ENCODE results near the gene MUL1. TPM values are rescaled to one million over a fixed set of nuclear protein-coding genes. Genes with fewer than 3 reads are reported as not detected.

MUL1 gene
- total RNA-seq, 1 donor: 29.0 TPM

DNA sequence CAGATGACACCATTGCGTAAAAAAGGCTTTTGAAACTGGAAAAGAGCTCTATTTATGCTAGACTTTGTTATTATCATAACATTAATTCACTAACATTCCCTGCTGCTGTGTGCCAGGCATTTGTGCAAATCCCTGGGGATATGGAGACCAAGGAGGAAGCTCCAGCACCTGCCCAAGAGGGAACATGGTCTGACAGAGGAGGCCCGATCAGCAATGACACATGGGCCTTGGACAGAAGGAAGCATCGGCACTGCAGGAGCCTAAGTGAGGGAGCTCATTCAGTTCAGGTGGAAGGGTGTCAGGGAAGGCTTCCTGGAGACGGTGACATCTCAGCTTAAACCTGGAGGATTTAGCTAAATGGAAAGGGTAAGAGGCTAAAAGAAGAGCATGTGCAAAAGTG lies 35.8 kb downstream of the MUL1 start:
- H3K27me3 ChIP-seq (ENCODE audit: insufficient read depth, low read length): peaks cover 30% of the 10 kb centered on the region
- H3K4me1 ChIP-seq (ENCODE audit: insufficient read depth, low read length): no peaks in the 10 kb centered on the region
- H3K9me3 ChIP-seq (ENCODE audit: low read depth, low read length): no peaks in the 10 kb centered on the region
- no peak overlapping the region for H3K4me3 ChIP-seq (ENCODE audit: low read length)

DNA sequence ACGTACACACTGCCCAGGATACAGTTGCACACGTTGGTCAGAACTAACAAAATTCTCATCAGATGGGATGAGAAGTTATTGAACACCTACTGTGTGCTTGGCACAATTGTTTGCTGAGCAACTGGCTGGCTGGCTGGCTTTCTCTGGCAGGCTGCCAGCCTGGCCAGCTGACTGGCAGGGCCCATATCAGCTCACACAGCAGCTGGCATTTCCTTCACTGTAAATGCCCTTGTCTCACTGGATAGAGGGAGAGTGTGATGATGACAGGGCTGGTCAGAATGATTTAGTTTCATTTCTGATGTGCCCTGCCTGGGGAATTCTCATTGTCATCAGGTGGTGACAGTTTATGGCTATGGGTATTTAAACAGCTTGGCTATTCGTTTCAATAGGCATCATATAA lies 37.8 kb downstream of the MUL1 start:
- Histone ChIP-seq H3K4me1 (ENCODE audit: insufficient read depth, low read length) (no peaks in the 10 kb centered on the region), H3K27me3 (ENCODE audit: insufficient read depth, low read length) (peaks cover 13% of the 10 kb centered on the region), H3K4me3 (ENCODE audit: low read length) (no peak overlapping the region), H3K9me3 (ENCODE audit: low read depth, low read length) (no peaks in the 10 kb centered on the region)

DNA sequence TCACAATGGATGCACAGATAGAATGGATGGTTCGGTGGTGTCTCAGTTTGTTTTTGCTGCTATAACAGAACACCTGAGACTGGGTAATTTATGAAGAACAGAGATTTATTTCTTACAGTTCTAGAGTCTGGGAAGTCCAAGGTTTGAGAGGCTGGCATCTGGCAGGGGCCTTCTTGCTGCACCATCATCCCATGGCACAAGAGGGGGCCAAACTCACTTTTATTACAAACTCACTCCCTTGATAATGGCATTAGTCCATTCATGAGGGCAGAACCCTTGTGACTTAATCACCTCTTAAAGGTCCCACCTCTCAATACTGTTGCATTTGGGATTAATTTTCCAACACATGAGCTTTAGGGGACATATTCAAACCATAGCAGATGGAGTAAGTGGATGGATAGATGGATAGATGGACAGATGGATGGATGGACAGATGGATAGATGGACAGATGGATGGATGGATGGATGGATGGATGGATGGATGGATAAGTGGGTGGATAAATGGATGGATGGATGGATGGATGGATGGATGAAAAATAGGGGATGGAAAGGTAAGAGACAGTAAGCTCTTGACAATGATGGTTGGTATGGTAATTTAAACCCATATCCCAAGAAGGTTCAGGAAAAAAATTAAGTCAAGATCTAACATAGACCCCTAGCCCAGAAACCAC lies 38.4 kb downstream of the MUL1 start:
- no peaks in the 10 kb centered on the region for H3K9me3 ChIP-seq (ENCODE audit: low read depth, low read length)
- peaks cover 10% of the 10 kb centered on the region for H3K27me3 ChIP-seq (ENCODE audit: insufficient read depth, low read length)
- H3K4me3 ChIP-seq (ENCODE audit: low read length): no peak overlapping the region
- H3K4me1 ChIP-seq (ENCODE audit: insufficient read depth, low read length): no peaks in the 10 kb centered on the region

DNA sequence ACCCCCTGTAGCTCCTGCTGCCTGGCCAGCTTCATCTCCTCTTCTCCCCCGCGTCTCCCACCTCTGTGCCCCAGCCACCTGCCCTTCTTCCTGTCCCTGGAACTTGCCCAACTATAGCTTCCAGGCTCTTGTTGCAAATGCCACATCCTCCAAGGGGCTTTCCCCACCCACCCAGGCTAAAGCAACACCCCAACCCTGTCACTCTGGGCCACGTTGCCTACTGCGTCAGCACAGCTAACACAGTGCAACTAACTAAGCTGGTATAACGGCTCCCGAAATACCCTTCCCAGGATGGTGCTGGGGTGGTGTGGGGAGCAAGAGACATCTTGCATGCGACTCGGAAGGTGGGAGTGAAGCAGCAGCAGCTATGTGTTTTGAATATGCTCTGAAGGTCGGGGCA lies 41.7 kb downstream of the MUL1 start:
- Histone ChIP-seq H3K27me3 (ENCODE audit: insufficient read depth, low read length) (no peaks in the 10 kb centered on the region), H3K4me1 (ENCODE audit: insufficient read depth, low read length) (no peaks in the 10 kb centered on the region), H3K9me3 (ENCODE audit: low read depth, low read length) (no peaks in the 10 kb centered on the region), H3K4me3 (ENCODE audit: low read length) (no peak overlapping the region)

DNA sequence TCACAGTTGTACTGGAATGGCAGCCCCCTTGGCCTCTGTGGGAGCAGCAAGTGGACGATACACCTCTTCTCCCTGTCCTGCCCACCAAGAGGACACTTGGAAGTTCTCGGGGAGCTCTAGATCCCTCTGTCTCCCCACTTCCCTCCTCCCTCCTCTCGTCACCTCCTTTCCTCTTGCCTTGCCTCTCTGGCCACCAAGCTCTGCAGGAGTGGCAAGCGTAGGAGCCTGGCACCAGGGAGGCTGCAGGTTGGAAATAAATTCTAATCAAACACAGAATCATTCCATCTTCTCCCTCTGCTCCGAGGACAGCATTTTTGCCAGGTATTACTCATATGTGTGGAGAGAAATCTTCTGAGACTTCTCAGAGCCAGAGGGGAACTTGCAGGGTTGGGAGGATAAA lies 42.8 kb downstream of the MUL1 start:
- no peaks in the 10 kb centered on the region for H3K9me3 ChIP-seq (ENCODE audit: low read depth, low read length)
- H3K4me3 ChIP-seq (ENCODE audit: low read length): no peak overlapping the region
- H3K27me3 ChIP-seq (ENCODE audit: insufficient read depth, low read length): no peaks in the 10 kb centered on the region
- H3K4me1 ChIP-seq (ENCODE audit: insufficient read depth, low read length): no peaks in the 10 kb centered on the region

DNA sequence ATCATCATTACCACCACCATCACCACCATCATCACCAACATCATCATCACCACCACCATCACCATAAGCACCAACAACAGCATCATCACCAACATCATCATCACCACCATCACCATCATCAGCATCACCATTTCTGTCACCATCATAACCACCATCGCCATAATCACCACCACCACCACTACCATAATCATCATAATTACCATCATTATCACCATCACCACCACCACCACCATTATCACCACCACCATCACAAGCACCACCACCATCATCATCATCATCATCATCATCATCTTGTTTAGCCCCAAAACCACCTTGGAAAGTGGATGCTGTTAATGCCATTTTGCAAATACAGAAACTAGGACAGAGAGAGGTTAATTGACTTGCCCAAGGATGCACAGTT lies 44.4 kb downstream of the MUL1 start:
- Histone ChIP-seq H3K4me3 (ENCODE audit: low read length) (no peak overlapping the region), H3K27me3 (ENCODE audit: insufficient read depth, low read length) (no peaks in the 10 kb centered on the region), H3K4me1 (ENCODE audit: insufficient read depth, low read length) (no peaks in the 10 kb centered on the region), H3K9me3 (ENCODE audit: low read depth, low read length) (no peaks in the 10 kb centered on the region)

DNA sequence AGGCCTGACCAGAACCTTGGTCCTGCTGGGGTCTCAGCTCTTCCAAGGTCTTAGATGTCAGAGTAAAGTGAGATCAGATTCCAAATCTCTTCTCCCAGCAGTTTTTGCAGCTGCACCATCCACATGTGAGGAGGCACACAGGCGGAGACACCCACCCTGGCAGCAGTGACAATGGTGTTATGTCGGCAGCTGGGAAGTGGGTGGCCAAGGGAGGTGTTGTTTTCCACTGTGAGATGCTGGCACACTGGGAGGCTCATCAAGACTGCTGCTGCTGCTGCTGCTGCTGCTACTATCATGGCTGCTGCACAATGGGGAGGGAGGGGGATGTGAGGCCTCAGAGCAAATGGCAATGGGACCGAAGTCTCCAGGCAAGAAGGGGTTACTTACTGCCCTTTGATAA lies 45.6 kb downstream of the MUL1 start:
- H3K4me3 ChIP-seq (ENCODE audit: low read length): no peak overlapping the region
- H3K4me1 ChIP-seq (ENCODE audit: insufficient read depth, low read length): no peaks in the 10 kb centered on the region
- H3K9me3 ChIP-seq (ENCODE audit: low read depth, low read length): no peaks in the 10 kb centered on the region
- no peaks in the 10 kb centered on the region for H3K27me3 ChIP-seq (ENCODE audit: insufficient read depth, low read length)

DNA sequence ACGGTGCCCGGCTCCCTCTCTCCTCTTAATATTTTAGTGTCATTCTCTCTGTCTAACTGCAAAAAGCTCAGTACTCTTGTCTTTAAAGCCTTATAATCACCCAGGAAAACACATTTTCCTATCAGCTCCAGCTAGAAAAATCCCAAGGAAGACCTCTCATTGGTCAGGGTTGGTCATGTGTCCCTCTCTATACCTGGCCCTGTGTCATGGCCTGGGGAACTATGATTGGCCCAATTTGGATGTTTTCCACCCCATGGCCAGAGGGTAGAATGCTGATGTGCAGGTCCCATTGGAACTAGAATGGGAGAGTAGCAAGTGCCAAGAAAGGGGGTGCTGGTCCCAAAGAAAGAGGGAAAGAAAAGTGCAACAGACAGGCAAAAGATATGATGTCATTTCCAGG lies 49.2 kb downstream of the MUL1 start:
- Histone ChIP-seq H3K4me3 (ENCODE audit: low read length) (no peak overlapping the region), H3K27me3 (ENCODE audit: insufficient read depth, low read length) (no peaks in the 10 kb centered on the region), H3K4me1 (ENCODE audit: insufficient read depth, low read length) (no peaks in the 10 kb centered on the region), H3K9me3 (ENCODE audit: low read depth, low read length) (no peaks in the 10 kb centered on the region)

DNA sequence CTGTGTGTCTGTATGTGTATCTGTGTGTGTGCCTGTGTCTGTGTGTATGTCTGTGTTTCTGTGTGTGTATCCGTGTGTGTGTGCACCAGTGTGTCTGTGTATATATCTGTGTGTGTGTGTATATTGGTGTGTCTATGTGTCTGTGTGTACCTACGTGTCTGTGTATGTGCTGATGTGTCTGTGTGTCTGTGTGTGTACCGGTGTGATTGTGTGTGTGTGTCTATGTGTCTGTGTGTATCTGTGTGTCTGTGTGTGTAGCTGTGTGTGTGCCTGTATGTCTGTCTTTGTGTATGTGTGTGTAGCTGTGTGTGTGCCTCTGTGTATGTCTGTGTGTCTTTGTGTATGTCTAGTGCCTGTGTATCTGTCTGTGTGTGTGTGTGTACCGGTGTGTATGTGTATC lies 53.9 kb downstream of the MUL1 start:
- no peaks in the 10 kb centered on the region for H3K9me3 ChIP-seq (ENCODE audit: low read depth, low read length)

DNA sequence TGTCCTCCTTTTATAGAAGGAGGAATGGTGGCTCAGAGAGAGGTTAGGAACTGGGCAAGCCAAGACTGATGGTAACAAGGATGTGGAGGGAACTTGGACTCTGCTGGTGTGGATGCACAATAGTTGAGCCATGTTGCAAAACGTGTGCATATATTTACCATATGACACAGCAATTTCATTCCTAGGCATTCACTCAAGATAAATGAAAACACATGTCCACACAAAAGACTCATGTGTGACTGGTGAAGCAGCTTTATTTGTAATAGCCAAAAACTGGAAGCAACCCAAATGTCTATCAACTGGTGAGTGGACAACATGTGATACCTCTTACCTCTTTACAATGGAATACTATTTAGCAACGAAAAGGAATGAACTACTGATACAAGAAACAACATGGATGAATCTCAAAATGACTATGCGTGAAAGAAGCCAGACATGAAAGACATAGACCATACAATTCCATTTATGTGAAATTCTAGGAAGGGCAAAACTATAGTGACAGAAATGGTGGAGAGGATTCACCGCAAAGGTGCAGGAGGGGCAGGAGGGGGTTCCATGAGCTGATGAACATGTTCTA lies 58.1 kb downstream of the MUL1 start:
- H3K4me1 ChIP-seq (ENCODE audit: insufficient read depth, low read length): no peaks in the 10 kb centered on the region
- no peaks in the 10 kb centered on the region for H3K9me3 ChIP-seq (ENCODE audit: low read depth, low read length)
- H3K4me3 ChIP-seq (ENCODE audit: low read length): no peak overlapping the region
- no peaks in the 10 kb centered on the region for H3K27me3 ChIP-seq (ENCODE audit: insufficient read depth, low read length)

More for the DNA sequence above, 53.9 kb downstream of the MUL1 start:
- Histone ChIP-seq H3K4me3 (ENCODE audit: low read length) (no peak overlapping the region), H3K27me3 (ENCODE audit: insufficient read depth, low read length) (no peaks in the 10 kb centered on the region), H3K4me1 (ENCODE audit: insufficient read depth, low read length) (no peaks in the 10 kb centered on the region)

Other genes starting within 250 kb of the MUL1 start
- not detected for gene VWA5B1, start 217.3 kb downstream of the MUL1 start, total RNA-seq
- 0.73 TPM for gene CAMK2N1, start 21.9 kb downstream of the MUL1 start, total RNA-seq
- not detected for gene FAM43B, start 44.4 kb upstream of the MUL1 start, total RNA-seq
- gene CDA, start 80.9 kb upstream of the MUL1 start, total RNA-seq: 7.5 TPM
- 10.0 TPM for gene PINK1, start 125.3 kb upstream of the MUL1 start, total RNA-seq
- gene DDOST, start 153.2 kb upstream of the MUL1 start, total RNA-seq: 120 TPM
- under 0.01 TPM for gene KIF17, start 209.9 kb upstream of the MUL1 start, total RNA-seq
- gene SH2D5, start 224.6 kb upstream of the MUL1 start, total RNA-seq: not detected

All from mononuclear cell (primary cell).